Pons (tissue), 1 donor: ENCODE results near the gene HAND1.

Experiments used
- DNase-seq: peaks from one replicate; pipeline ENCODE4 v3.0.0-alpha.2; 2016; ENCODE audit warnings: low spot score

Gene HAND1

GRCh38 chr5:154478752-154479159, 729 bp upstream of the HAND1 start:
- DNase-seq = no peak

DNA sequence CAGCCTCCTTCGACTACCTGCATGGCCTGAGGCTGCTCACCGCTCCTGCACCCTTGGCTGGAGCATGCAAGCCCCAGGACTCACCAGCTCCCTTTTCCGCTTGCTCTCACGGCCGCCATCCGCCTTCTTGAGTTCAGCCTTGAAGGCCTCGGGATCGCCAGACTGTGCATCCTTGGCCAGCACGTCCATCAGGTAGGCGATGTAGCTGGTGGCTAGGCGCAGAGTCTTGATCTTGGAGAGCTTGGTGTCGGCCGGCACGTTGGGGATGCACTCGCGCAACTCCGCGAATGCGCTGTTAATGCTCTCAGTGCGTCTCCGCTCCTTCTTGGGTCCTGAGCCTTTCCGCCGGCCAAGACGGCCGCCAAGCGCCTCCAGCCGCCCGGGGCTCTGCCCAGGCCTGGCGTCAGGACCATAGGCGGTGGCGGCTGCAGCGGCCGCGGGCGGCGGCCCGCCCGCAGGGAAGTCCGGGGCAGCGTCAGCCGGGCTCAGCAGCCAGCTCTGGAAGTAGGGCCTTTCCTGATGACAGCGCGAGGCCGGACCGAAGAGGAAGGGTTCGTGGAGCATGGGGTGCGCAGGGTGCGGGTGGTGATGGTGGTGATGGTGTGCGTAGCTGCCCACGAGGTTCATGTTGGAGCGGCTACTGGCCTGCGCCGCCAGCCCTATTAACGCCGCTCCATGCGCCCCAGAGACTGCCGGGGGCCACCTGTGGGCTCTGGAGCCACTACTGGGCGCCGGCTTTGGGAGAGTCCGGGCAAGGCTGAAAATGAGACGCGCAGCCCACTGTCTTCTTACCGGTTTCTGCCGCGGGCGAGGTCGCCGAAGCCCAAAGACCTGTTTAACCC, 424 bp downstream of the HAND1 start:
- DNase-seq = no peak

GRCh38 chr5:154476354-154477205, 1.4 kb downstream of the HAND1 start:
- DNase-seq = no peak

- DNase-seq = no peak
These were observed 2.3 kb downstream of the HAND1 start for GRCh38 chr5:154475591-154476353.

GRCh38 chr5:154474396-154475334, 3.4 kb downstream of the HAND1 start:
- no peak for DNase-seq

DNA sequence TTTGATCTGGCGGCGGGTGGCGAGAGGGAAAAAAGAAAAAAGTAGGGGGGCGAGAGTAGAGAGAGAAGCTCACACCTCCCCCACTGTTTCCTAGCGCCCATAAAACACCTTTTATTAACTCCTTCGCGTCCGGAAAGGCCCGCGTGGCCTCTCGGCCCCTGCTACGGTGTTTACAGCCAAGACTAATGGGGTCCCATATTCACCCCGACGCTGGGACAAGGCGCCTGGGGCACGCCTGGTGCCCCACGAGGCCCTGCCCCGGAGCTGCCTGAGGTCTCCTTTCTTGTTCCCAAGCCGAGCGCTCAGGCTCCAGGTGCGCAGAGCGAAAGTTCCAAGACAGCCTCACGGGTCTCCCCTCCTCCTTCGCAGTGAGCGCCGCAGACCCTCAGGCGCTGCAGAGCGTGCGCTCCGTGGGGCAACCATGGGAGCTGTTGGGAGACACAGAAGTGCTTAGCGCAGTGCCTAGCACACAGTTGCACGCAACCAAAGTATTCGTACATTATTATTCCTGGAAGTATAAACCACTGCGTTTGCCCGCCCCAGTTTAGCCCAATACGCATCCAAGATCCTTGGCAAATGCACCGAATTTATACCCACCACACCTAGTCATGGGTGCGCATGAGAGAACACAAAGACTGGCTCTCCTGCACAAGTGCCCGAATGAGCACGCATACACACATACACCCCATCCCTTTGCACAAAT, 4.3 kb downstream of the HAND1 start:
- no peak for DNase-seq

DNA sequence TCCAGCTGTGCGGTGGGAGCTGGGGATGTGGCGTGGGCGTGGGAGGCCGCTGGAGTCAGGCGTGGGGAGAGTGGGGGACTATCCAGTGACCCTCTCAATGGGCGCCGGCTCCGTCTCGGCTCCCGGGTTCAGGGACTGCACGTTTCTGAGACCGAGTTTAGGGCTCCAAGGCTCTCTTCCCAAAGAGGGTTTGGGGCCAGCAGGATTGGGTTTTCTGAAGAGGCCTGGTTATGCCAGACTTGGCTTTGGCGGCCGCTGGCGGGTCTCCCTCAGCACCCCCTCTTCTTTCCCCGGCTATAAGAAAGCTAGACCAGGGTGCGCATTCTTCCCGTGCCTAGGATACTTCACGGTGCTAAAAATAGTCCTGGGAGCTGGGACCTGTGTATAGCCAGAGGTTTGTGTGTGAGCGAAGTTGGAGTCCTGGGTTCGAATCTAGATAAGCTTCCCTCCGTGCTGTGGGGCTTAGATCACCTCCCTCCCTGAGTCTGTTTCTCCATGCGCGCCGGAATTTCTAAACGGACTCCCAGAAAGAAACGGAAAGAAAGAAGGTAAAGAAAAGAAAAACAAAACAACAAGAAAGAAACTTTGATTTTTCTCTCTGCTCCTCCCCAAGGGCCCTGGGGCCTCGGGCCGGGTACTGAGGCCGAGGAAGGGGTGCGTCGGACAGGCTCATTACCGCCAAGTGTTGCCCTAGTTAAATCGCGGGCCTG, 5.0 kb downstream of the HAND1 start:
- DNase-seq = no peak

DNA sequence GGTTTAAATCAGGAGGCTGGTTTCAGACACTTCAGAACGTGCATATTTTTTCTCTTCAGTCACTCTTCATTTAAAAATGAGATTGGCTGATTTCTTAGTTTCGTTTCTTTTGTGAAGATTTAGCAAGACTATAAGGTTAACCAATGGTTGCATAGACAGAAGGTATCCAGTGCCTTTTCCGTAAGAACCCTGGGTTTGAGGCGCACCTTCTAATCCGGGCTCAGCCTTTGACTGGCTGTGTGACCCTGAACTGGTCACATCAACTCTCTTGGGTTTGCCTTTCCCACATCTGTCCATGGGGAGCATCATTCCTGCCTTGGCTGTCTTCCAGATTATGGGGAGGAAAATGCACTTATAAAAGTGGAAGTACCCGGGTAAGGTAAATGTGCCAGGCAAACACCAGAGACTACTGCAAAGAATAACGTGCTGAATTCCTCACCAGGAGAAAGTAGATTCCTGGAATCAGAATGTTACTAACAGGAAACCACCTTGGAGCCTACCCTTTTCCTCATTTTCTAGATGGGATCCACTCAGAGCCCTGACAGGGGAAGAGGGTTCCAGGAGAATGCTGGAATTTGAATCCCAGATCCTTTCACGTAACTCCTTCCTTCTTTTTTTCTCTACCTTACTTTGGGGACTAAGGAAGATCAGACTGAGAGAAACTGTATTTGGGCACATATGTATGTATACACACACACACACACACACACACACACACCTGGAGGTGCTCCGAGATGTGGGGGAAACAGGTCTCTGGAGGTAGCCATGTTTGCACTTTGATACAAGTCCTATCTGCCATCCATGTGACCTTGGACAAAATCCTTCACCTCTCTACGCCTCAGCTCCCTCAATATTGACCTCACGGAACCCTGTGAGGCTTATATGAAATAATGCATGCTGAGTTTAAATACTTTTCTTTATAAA, 6.8 kb downstream of the HAND1 start:
- DNase-seq = no peak

- no peak for DNase-seq
These were observed 7.9 kb downstream of the HAND1 start for GRCh38 chr5:154470137-154470536.

GRCh38 chr5:154467655-154468354, 10.2 kb downstream of the HAND1 start:
- peak; percentile 48 for DNase-seq

- no peak for DNase-seq
These were observed 11.4 kb downstream of the HAND1 start for GRCh38 chr5:154466671-154467070.

DNA sequence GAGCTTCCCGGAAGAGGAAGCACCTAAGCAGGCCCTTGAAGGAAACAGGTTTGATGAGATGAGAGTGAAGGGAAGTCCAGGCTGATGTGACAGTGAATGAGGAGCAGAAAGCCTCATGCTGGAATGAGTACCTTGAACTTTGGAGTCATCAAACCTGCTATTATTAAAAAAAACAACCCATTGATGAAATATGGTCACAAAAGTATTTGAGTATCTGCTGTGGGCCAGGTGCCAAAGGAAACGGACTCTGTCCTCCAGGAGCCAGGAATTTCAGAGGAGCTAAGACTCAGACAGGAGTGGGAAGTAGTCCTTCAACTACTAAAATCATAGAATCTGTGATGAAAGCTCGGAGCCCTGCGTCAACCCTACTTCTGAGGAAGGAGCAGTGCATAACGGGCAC, 11.9 kb downstream of the HAND1 start:
- DNase-seq = no peak

GRCh38 chr5:154465169-154465568, 12.9 kb downstream of the HAND1 start:
- DNase-seq = no peak

- no peak for DNase-seq
These were observed 13.6 kb downstream of the HAND1 start for GRCh38 chr5:154464438-154464837.

DNA sequence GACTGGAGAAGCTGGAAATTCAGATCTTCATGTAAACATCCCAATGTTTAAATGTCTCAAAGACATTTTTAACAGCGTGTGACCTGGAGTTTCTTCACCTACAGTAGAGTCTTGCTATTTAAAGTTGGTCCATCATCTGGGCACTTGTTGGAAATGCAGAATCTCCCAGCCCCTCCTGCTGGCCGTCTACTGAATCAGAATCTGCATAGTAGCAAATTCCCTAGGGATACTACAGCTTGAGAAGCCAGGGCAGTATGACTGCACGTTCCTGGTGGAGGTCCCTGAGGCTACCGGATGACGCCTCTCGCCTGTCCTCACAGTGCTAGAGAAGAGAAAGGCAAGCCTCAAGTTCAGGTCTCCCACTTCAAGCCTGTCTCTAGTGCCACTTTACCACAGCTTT, 16.5 kb downstream of the HAND1 start:
- DNase-seq = no peak

GRCh38 chr5:154460172-154460571, 17.9 kb downstream of the HAND1 start:
- DNase-seq = no peak

DNA sequence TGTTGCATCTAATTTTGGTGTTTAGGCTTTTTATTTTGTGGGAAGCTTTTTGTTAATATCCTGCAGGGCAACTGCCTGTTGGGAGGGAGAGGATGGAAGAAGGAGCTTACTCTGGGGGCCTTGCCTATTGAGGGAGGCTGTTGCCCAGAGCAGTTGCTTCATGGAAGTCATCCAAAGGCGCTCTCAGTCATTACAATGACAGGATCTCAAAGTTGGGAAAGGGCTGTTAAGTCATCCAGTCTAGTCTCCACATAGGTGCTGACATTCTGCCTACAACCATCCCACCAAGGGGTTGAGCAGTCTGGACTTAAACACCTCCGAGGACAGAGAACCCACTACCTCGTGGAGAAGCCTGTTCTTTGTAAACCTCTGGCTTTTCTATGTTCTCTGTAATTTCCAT, 19.0 kb downstream of the HAND1 start:
- no peak for DNase-seq

- no peak for DNase-seq
These were observed 21.5 kb downstream of the HAND1 start for GRCh38 chr5:154456540-154456939.
